ENCODE measurements around the gene FBXO48. TPM values are rescaled to one million over a fixed set of nuclear protein-coding genes. Genes with fewer than 3 reads are reported as not detected.

Gene FBXO48
- polyA plus RNA-seq, 1 of the 3 experiments (the other 2 are of a cell fraction): 0.30 TPM

GRCh38 chr2:68441179-68441993 is 25.7 kb downstream of the FBXO48 start:
- Histone ChIP-seq H2AFZ (ENCODE audit: low read depth) (peak overlapping the region; percentile 35; the same call in 1 of the 2 replicates), H3K4me2 (no peak overlapping the region)
- POLR2A ChIA-PET: interaction anchor here (0.6 to 1.0 kb wide), 2 partner anchors 70 to 122 kb away, joined by 3 to 4 read pairs; partner anchors contain the start of gene CNRIP1

DNA sequence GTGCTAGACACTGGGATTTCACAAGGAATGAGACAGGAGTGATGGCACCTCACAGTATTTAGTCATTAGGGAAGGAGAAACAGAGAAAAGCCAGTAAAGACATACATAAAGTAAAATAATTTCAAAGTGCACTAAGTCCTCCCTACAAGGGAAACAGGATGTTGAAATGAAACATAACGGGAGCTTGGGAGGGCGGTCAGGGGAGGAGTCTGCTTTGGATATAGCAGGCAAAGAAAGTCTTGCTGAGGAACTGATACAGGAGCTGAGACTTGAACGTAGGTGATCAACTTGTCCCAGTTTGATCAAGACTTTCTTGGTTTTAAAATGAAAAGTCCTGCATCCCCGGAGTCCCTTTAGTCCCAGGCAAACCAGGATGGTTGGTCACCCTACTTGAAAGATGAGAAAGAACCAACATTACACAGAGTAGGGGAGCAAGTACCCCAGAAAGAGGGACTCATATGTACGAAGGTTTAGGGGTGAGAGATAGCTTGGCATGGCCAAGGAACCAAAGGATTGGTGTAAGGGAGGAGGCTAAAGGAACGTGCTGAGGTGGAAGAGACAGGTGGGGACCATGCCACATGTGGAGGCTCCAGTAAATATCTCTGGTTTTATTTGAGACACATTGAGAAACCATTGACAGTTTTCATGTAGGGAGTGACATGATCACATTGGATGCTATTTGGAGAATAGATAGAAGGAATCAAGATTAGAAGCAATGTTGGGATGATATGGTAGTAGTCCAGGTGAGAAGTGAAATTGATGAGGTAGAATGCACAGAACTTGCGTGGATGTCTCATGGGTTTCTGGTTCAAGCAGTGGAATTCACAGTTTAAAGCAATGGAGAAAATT is 28.4 kb downstream of the FBXO48 start:
- CTCF ChIA-PET: interaction anchor here (1.1 to 4.5 kb wide), 2 partner anchors 20 to 316 kb away, joined by 4 to 49 read pairs; no protein-coding TSS in a partner anchor
- H4K20me1 ChIP-seq (ENCODE audit: insufficient read depth): no peaks in the 10 kb centered on the region
- 67% methylated on average over 7 of the region's 7 CpGs for whole genome bisulfite sequencing (ENCODE audit: low lambda C conversion rate)
- peaks cover 0 to 3% of the 10 kb centered on the region in 2 experiments; a peak in 1 of 4 replicates for H3K4me1 ChIP-seq (ENCODE audit: control insufficient read depth in 1 of 2, insufficient read depth in 2 of 2, low read depth in 1 of 2, low read length in 1 of 2)
- H3F3A ChIP-seq (replicated peaks; ENCODE audit: insufficient read depth): no peaks in the 10 kb centered on the region
- no peaks in the 10 kb centered on the region for H3K79me2 ChIP-seq (ENCODE audit: insufficient read depth)
- H2AFZ ChIP-seq (ENCODE audit: low read depth): no peak overlapping the region
- no peak overlapping the region for H3K9ac ChIP-seq
- no peaks in the 10 kb centered on the region for H3K9me3 ChIP-seq
- H3K4me2 ChIP-seq: no peak overlapping the region
- H3K27me3 ChIP-seq (ENCODE audit: insufficient read depth): no peaks in the 10 kb centered on the region
- H3K27ac ChIP-seq (ENCODE audit: low read depth in 2 of 2, low read length in 1 of 2): no peak overlapping the region
- no peak overlapping the region for H3K4me3 ChIP-seq (ENCODE audit: low read depth in 2 of 2, low read length in 1 of 2)
- no peaks in the 10 kb centered on the region for H3K9me2 ChIP-seq
- no peaks in the 10 kb centered on the region for H3K36me3 ChIP-seq (replicated peaks in 1 of 2; ENCODE audit: control insufficient read depth in 1 of 2, insufficient read depth in 2 of 2, low read length in 1 of 2)
- POLR2A ChIA-PET: no interaction called here
- DNase-seq: no peak
- TF ChIP-seq, protein P1, sequence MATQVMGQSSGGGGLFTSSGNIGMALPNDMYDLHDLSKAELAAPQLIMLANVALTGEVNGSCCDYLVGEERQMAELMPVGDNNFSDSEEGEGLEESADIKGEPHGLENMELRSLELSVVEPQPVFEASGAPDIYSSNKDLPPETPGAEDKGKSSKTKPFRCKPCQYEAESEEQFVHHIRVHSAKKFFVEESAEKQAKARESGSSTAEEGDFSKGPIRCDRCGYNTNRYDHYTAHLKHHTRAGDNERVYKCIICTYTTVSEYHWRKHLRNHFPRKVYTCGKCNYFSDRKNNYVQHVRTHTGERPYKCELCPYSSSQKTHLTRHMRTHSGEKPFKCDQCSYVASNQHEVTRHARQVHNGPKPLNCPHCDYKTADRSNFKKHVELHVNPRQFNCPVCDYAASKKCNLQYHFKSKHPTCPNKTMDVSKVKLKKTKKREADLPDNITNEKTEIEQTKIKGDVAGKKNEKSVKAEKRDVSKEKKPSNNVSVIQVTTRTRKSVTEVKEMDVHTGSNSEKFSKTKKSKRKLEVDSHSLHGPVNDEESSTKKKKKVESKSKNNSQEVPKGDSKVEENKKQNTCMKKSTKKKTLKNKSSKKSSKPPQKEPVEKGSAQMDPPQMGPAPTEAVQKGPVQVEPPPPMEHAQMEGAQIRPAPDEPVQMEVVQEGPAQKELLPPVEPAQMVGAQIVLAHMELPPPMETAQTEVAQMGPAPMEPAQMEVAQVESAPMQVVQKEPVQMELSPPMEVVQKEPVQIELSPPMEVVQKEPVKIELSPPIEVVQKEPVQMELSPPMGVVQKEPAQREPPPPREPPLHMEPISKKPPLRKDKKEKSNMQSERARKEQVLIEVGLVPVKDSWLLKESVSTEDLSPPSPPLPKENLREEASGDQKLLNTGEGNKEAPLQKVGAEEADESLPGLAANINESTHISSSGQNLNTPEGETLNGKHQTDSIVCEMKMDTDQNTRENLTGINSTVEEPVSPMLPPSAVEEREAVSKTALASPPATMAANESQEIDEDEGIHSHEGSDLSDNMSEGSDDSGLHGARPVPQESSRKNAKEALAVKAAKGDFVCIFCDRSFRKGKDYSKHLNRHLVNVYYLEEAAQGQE (IDR thresholded peaks at IDR 0.05; ENCODE audit: low read depth, low read length): no peak
- TF ChIP-seq RCOR1 (IDR thresholded peaks at IDR 0.05; ENCODE audit: low read length): no peak
- TF ChIP-seq, protein P2, sequence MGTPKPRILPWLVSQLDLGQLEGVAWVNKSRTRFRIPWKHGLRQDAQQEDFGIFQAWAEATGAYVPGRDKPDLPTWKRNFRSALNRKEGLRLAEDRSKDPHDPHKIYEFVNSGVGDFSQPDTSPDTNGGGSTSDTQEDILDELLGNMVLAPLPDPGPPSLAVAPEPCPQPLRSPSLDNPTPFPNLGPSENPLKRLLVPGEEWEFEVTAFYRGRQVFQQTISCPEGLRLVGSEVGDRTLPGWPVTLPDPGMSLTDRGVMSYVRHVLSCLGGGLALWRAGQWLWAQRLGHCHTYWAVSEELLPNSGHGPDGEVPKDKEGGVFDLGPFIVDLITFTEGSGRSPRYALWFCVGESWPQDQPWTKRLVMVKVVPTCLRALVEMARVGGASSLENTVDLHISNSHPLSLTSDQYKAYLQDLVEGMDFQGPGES (IDR thresholded peaks at IDR 0.05; ENCODE audit: low read depth, low read length): no peak
- TF ChIP-seq NFIC (IDR thresholded peaks at IDR 0.05; ENCODE audit: borderline replicate concordance): no peak

More at GRCh38 chr2:68441179-68441993, 25.7 kb downstream of the FBXO48 start:
- Histone ChIP-seq H3K27ac (ENCODE audit: low read depth in 2 of 2, low read length in 1 of 2) (no peak overlapping the region), H3K27me3 (ENCODE audit: insufficient read depth) (no peaks in the 10 kb centered on the region), H3K36me3 (replicated peaks in 1 of 2; ENCODE audit: control insufficient read depth in 1 of 2, insufficient read depth in 2 of 2, low read length in 1 of 2) (no peaks in the 10 kb centered on the region), H3K9ac (no peak overlapping the region), H3K9me3 (no peaks in the 10 kb centered on the region), H3K4me3 (ENCODE audit: low read depth in 2 of 2, low read length in 1 of 2) (peak overlapping the region in 1 of 2 experiments; percentile 26; a peak in 1 of 4 replicates), H3K79me2 (ENCODE audit: insufficient read depth) (no peaks in the 10 kb centered on the region), H3K4me1 (ENCODE audit: control insufficient read depth in 1 of 2, insufficient read depth in 2 of 2, low read depth in 1 of 2, low read length in 1 of 2) (peaks cover 0 to 3% of the 10 kb centered on the region in 2 experiments; a peak in 1 of 4 replicates), H3F3A (replicated peaks; ENCODE audit: insufficient read depth) (no peaks in the 10 kb centered on the region), H4K20me1 (ENCODE audit: insufficient read depth) (no peaks in the 10 kb centered on the region), H3K9me2 (no peaks in the 10 kb centered on the region)
- WGBS (ENCODE audit: low lambda C conversion rate): 43% methylated on average over 6 of the region's 6 CpGs
- DNase-seq: peak; percentile 72
- CTCF ChIA-PET: interaction anchor here (0.5 to 4.5 kb wide), 59 partner anchors 10 to 638 kb away, joined by 3 to 49 read pairs (median 4); partner anchors contain the start of genes CNRIP1, PLEK and PNO1
- TF ChIP-seq RCOR1 (IDR thresholded peaks at IDR 0.05; ENCODE audit: low read length) (0 out of 2 replicates have a peak, but pooled peaks have one; percentile 16), CTCF (IDR thresholded peaks at IDR 0.05) (peak; percentile 94), MXI1 (IDR thresholded peaks at IDR 0.05; ENCODE audit: low read depth, low read length) (0 out of 2 replicates have a peak, but pooled peaks have one; percentile 30), CHD2 (IDR thresholded peaks at IDR 0.05; ENCODE audit: low read length, partially characterized antibody) (no peak), SMC3 (IDR thresholded peaks at IDR 0.05; ENCODE audit: low read depth, low read length) (peak; percentile 87), RAD21 (IDR thresholded peaks at IDR 0.05; ENCODE audit: low read length) (peak; percentile 91)
- TF ChIP-seq, protein P3, sequence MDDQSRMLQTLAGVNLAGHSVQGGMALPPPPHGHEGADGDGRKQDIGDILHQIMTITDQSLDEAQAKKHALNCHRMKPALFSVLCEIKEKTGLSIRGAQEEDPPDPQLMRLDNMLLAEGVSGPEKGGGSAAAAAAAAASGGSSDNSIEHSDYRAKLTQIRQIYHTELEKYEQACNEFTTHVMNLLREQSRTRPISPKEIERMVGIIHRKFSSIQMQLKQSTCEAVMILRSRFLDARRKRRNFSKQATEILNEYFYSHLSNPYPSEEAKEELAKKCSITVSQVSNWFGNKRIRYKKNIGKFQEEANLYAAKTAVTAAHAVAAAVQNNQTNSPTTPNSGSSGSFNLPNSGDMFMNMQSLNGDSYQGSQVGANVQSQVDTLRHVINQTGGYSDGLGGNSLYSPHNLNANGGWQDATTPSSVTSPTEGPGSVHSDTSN (IDR thresholded peaks at IDR 0.05): no peak

All from SK-N-SH (cell line).